GM19467 (cell line): ENCODE measurements around the gene PLIN3.
"Not testable (repeated sequence)": the region's sequence is repeated elsewhere in the genome, so short reads cannot be mapped to it uniquely, and the experiment has no call there.

Experiments used
- ATAC-seq: cut with Tn5 transposase; IDR thresholded peaks from one replicate; pipeline ENCODE4 v1.9.1; 2021; ENCODE audit warnings: mild to moderate bottlenecking, moderate library complexity; ENCODE audit not compliant: unreplicated experiment

PLIN3 gene

DNA sequence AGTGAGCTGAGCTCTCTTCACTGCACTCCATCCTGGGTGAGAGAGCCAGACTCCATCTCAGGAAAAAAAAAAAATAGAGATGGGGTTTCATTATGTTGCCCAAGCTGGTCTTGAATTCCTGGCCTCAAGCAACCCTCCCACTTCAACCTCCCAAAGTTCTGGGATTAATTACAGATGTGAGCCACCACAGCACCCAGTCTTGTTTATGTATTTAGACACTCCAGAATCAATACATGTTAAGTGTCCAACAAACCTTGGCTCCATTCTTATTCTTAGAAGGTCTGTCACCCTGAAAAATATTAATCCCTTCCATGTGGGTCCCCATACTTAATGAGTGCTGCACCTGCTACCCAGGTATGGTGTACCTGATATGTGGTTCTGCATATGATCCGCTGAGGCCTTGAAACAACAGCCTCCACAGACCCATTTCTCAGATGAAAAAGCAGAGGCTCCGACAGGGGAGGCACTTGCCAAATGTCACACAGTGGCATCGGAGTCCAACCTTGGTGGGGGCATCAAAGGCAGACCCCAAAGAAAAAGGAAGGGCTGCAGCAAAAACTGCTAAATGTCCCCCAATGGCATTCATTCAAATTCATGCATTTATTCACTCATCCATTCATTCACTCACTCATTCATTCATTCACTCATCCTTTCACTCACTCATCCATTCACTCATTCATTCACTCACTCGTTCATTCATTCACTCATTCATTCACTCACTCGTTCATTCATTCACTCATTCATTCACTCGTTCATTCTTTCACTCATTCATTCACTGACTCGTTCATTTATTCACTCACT lies 52.6 kb downstream of the PLIN3 start:
- no peak for ATAC-seq

- no peak for ATAC-seq
Observed at GRCh38 chr19:4811328-4812131, 55.9 kb downstream of the PLIN3 start.

DNA sequence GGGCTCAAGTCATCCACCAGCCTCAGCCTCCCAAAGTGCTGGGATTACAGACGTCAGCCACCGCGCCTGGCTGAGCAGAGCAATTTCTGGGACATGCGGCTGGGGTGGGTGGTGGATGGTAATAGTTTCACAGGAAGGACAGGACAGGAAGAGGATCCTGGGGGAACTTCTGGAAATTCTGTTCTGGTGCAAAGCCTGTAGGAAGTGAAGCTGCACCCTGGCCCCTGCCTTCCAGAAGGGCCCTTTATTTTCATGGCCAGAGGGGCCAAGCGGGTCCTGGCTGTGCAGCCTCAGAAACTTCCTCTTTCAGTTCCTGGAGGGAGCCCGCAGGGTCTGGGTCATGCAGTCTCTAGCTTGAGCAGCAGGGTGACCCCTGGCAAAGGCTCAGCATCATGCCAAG lies 60.3 kb downstream of the PLIN3 start:
- no peak for ATAC-seq

GRCh38 chr19:4806384-4806783 lies 61.1 kb downstream of the PLIN3 start:
- no peak for ATAC-seq

DNA sequence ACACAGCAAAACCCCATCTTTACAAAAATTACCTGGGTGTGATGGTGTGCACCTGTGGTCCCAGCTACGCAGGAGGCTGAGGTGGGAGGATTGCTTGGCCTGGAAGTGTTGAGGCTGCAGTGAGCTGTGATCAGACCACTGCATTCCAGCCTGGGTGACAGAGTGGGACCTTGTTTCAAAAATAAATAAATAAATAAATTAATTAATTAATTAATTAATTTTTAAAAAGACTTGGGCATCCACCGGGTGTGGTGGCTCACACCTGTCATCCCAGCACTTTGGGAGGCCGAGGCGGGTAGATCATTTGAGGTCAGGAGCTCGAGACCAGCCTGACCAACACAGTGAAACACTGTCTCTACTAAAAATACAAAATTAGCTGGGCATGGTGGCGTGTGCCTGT lies 62.3 kb downstream of the PLIN3 start:
- not testable (repeated sequence) for ATAC-seq

- no peak for ATAC-seq
Observed at GRCh38 chr19:4803736-4804695, 63.5 kb downstream of the PLIN3 start.

DNA sequence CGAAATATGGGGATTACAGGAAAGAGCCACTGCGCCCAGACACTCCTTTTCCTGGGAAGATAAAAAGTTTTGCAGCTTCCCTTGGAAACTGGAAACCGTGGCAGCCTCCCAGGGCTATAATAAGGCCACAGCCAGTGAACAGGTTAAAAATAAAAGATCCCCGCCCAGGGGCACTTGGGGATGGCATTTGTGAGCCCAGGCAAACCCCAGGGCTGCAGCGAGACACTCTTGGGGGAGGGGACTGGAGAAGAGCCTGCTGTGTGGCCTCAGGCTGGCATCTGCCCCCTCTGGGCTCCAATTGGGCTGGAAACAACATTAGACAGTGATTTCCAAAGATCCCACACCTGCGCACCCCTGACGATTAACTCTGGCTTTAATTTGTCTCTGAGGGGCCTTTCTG lies 64.8 kb downstream of the PLIN3 start:
- ATAC-seq: no peak

GRCh38 chr19:4801085-4801619 lies 66.3 kb downstream of the PLIN3 start:
- no peak for ATAC-seq

GRCh38 chr19:4800591-4801081 lies 66.8 kb downstream of the PLIN3 start:
- ATAC-seq: no peak

GRCh38 chr19:4795400-4795799 lies 72.1 kb downstream of the PLIN3 start:
- no peak for ATAC-seq

DNA sequence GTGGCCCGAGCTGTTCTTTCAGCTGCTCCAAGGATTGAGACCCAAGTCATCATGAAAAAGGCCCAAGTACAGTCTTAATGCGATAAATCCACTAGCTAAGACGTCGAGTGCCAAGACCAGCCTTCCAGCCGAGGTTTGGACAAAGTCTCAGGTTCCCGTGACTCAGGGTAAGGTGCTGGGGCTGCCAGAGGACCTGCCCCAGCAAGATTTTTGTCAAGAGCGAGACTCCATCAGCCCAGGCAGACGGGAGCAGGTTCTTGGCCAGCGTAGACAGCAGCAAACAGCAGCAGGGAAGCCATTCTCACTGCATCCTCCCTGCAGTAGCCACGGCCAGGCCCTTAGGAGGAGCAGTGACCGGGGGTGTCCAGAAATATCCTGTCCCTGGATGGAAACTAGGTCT lies 72.5 kb downstream of the PLIN3 start:
- ATAC-seq: no peak

- not testable (repeated sequence) for ATAC-seq
Observed at GRCh38 chr19:4793278-4793677, 74.2 kb downstream of the PLIN3 start.

- ATAC-seq: not testable (repeated sequence)
Observed at GRCh38 chr19:4792866-4793195, 74.6 kb downstream of the PLIN3 start.

- ATAC-seq: not testable (repeated sequence)
Observed at GRCh38 chr19:4792019-4792865, 75.2 kb downstream of the PLIN3 start.

DNA sequence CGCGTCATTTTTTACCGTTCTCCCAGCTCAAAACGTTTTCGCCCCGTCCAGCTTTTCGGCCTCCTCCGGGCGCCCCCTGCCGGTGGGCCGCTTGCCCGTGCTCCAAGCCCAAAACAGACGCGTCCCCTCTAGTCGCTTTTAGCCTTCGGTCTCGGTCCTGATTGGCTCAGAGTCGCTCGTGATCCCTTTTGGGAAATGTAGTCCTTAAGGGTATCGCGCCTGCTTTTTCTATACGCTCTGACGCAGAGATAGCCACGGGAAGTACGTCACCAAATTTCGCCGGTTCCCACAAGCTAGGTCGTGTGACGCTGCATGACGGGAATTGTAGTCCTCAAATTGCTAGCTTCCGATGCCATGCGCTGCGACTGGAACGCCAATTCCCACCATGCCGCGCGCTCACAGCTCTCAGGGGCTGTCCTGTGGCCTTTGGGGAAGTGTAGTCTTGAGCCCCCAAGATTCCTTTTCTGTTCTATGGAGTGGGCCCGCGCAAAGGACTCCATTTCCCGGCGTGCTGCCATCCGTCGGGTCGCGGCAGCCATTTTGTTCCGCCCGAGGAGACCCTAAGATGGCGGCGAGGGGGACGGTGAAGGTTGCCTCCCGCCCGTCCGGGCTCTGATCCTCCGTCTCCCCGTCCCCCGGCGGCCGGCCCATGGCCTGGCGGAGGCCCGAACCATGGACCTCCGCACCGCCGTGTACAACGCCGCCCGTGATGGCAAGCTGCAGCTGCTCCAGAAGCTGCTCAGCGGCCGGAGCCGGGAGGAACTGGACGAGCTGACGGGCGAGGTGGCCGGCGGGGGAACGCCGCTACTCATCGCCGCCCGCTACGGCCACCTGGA lies 76.1 kb downstream of the PLIN3 start, which contains the start of gene FEM1A:
Gene FEM1A (plus strand): TSS at position 552 of the 836 bp plus-strand sequence. CDS start 121 bp downstream, at position 673.
- ATAC-seq: peak; percentile 95
